ENCODE results near the gene NT5DC3. TPM values are rescaled to one million over a fixed set of nuclear protein-coding genes. Genes with fewer than 3 reads are reported as not detected.

NT5DC3 gene
- total and polyA plus RNA-seq, 9 of the 15 experiments (the other 6 are each of a cell fraction or from before 2014, with no cell fraction given) = 6.3 to 33.5 (median 24.5) TPM

DNA sequence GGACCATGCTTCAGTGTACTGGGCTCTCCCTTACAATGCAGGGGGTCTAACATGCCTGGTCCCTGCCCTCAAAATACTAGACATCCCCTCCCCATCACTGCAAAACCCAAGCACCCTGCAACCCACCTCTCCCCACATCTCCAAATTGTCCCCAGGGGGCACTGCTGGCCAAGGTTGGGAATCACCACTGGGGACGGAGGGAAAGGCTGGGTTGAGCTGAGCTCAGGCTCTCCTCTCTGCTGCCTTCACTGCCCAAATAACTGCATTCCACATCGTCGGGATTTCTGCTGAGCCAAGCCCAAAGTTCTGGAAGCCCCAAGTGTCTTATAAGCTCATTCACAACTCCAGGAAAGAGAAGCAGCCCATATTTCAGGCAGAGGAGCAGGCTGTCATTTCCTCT lies 69.6 kb downstream of the NT5DC3 start (continued):
- TF ChIP-seq, protein P1, sequence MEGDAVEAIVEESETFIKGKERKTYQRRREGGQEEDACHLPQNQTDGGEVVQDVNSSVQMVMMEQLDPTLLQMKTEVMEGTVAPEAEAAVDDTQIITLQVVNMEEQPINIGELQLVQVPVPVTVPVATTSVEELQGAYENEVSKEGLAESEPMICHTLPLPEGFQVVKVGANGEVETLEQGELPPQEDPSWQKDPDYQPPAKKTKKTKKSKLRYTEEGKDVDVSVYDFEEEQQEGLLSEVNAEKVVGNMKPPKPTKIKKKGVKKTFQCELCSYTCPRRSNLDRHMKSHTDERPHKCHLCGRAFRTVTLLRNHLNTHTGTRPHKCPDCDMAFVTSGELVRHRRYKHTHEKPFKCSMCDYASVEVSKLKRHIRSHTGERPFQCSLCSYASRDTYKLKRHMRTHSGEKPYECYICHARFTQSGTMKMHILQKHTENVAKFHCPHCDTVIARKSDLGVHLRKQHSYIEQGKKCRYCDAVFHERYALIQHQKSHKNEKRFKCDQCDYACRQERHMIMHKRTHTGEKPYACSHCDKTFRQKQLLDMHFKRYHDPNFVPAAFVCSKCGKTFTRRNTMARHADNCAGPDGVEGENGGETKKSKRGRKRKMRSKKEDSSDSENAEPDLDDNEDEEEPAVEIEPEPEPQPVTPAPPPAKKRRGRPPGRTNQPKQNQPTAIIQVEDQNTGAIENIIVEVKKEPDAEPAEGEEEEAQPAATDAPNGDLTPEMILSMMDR (IDR thresholded peaks at IDR 0.05 in 2 of 3, conservative IDR thresholded peaks at IDR 0.05 in 1 of 3; ENCODE audit: insufficient read depth in 2 of 3, low read depth in 1 of 3, low read length in 3 of 3) = peak; percentile 68 to 75 (median 75)
- TF ChIP-seq CHD1 (IDR thresholded peaks at IDR 0.05; ENCODE audit: low read length) = no peak
- TF ChIP-seq, protein P2, sequence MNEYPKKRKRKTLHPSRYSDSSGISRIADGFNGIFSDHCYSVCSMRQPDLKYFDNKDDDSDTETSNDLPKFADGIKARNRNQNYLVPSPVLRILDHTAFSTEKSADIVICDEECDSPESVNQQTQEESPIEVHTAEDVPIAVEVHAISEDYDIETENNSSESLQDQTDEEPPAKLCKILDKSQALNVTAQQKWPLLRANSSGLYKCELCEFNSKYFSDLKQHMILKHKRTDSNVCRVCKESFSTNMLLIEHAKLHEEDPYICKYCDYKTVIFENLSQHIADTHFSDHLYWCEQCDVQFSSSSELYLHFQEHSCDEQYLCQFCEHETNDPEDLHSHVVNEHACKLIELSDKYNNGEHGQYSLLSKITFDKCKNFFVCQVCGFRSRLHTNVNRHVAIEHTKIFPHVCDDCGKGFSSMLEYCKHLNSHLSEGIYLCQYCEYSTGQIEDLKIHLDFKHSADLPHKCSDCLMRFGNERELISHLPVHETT (CRISPR knock-in tag; conservative IDR thresholded peaks at IDR 0.05 in 1 of 2, IDR thresholded peaks at IDR 0.05 in 1 of 2) = no peak
- no peak for TF ChIP-seq HEY1 (CRISPR knock-in tag; IDR thresholded peaks at IDR 0.05; ENCODE audit: borderline replicate concordance)
- no peak for TF ChIP-seq FOXJ2 (tag; IDR thresholded peaks at IDR 0.05)
- TF ChIP-seq MYNN (IDR thresholded peaks at IDR 0.05) = peak; percentile 57; the same call in 1 of the 2 replicates
- TF ChIP-seq MYNN (CRISPR knock-in tag; IDR thresholded peaks at IDR 0.05) = no peak
